Uterus (tissue), 2 donors: ENCODE results near the gene SYCP3.

Experiments
- CTCF ChIP-seq, 4 experiments: fragments of 200-600 bp in 2 of 4; fragments of 450-650 bp in 2 of 4; sonication (generic) in 2 of 4; IDR thresholded peaks; one replicate each; pipeline ENCODE4 v1.5.1; 2016 to 2019; ENCODE audit warnings: antibody characterized with exemption in 4 of 4, mild to moderate bottlenecking in 2 of 4, moderate library complexity in 1 of 4
- POLR2A ChIP-seq, 2 donors: fragments of 450-650 bp; IDR thresholded peaks; one replicate each; pipeline ENCODE4 v1.6.1; 2016; ENCODE audit warnings: antibody characterized with exemption in 2 of 2, mild to moderate bottlenecking in 1 of 2, moderate library complexity in 1 of 2

- no peak for TF ChIP-seq CTCF (IDR thresholded peaks at IDR 0.05)
- peak in 1 of 2 donors; percentile 23 for TF ChIP-seq POLR2A (IDR thresholded peaks at IDR 0.05)
Measured at GRCh38 chr12:101697930-101698799, 41.1 kb downstream of the SYCP3 start.
